ENCODE data around the gene GLIS1.
A peak's percentile ranks its signal among the peaks of the same experiment; 100 is the strongest.
"Not testable (repeated sequence)": the region's sequence is repeated elsewhere in the genome, so short reads cannot be mapped to it uniquely, and the experiment has no call there.

The GLIS1 gene

DNA sequence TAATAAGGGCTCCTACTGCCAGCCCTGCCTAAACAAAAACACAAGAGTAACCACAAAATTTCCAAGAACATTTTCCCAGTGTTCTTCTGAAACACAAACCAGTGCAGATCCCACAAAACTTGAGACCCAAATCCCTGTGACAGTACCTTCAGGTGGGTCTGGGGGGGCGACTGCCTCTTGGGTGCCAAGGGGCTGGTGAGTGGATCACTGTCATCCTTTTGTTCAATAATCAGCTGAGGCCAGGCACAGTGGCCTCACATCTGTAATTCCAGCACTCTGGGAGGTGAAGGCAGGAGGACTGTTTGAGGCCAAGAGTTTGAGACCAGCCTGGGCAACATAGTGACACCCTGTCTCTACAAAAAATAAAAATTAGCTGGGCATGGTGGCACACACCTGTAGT is 87.6 kb downstream of the GLIS1 start:
- no peak for DNase-seq

DNA sequence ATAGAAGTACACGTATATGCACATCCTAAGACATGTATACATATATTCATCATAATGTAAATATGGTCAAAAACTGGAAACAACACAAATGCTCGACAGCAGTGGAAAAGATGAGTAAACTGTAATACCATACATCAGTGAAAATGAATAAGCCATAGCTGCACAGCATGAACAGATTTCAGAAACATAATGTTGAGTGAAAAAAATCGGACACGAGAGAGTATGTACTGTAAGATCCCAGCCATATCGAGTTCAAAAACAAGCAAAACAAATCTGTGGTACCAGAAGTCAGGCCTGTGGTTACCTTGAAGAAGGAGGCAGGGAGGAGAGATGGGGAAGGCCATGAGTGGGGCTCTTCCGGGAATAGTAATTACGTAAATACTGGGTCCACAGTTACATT is 90.4 kb downstream of the GLIS1 start:
- no peak for DNase-seq

DNA sequence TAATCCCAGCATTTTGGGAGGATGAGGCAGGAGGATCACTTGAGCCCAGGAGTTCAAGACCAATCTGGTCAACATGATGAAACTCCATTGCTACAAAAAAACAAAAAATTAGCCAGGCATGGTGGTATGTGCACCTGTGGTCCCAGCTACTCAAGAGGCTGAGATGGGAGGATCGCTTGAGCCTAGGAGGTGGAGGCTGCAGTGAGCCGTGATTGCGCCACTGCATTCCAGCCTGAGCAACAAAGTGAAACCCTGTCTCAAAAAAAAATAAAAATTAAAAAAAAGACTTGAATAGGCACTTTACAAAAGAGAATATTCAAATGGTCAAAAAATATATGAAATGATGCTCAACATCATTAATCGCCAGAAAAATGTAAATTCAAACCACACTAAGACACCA is 91.0 kb downstream of the GLIS1 start:
- not testable (repeated sequence) for DNase-seq

DNA sequence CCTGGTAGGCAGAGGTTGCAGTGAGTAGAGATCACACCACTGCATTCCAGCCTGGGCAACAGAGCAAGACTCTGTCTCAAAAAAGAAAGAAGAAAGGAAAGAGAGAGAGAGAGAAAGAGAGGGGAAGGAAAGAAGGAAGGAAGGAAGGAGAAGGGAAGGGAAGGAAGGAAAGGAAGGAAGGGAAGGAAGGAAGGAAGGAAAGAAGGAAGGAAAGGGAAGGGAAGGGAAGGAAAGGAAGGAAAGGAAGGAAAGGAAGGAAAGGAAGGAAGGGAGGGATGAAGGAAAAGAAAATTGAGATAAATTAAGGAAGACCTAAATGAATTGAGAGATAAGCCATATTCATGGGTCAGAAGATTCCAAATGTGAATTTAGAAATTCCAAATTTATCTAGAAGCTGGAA is 92.2 kb downstream of the GLIS1 start:
- DNase-seq: no peak

DNA sequence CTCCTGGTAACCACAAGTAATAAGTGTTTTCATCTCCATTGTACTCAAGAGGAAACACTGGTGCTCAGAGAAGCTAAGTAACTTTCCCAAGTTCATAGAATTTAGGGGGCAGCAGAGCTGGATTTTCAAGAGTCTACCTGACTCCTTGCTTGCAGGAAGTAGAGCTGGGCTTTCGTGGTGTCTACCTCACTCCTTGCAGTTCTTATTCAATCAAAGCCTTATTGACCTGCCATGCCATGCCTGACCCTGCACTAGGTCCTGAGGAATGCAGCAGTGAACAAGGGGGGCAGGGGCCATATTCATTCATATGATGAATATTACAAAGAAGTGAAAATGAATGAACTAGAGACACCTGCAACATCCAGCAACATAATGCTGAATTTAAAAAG is 93.3 kb downstream of the GLIS1 start:
- no peak for DNase-seq

DNA sequence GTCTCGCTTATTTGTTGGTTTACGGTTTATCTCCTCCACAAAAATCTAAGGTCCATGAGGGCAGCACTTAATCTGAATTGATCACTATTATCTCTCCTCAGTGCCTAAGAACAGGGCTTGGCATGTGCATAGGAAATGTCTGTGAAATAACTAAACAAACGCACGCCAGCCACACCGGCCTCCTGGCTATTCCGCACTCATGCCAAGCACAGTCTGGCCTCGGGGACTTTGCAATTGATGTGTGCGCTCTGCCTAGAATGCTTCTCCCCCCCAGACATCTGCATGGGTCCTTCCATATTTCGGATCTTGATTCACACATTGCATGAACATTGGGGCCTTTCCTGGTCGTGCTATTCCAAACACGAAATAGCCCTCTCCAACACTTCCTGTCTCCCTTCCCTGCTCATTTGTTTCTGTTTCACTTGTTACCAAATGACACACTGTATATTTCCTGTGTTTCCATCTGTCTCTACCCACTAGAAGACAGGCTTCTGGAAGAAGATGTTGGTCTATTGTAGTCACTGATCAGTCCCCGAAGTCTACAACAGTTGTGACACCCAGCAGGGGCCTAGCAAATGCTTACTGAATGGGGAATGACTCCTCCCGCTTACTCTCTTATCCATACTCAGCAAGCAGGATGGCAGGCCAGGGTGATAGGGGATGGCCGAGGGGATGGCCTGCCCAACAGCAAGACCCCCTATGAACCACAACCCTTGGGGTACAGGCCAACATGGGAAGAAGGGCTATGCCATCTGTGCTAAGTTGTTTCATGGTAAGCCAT is 93.9 kb downstream of the GLIS1 start:
- no peak for DNase-seq

DNA sequence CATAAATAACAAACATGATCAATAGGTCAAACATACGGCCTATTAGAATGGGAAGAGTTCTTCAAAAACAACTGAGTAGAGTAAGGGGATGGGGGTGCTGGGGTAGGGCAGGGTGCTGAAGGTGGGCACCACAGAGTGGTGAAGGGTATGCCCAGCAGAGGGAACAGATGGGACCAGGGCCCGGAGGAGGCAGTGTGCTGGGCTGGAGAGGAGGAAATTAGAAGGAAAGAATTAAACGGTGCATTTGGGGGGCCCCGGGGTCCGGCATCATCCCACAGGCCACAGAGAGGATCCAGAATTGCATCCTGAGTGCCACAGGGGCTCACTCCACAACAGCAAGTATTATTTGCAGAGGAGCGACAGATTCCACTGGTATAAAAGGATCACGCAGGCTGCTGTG is 94.5 kb downstream of the GLIS1 start:
- DNase-seq: no peak

DNA sequence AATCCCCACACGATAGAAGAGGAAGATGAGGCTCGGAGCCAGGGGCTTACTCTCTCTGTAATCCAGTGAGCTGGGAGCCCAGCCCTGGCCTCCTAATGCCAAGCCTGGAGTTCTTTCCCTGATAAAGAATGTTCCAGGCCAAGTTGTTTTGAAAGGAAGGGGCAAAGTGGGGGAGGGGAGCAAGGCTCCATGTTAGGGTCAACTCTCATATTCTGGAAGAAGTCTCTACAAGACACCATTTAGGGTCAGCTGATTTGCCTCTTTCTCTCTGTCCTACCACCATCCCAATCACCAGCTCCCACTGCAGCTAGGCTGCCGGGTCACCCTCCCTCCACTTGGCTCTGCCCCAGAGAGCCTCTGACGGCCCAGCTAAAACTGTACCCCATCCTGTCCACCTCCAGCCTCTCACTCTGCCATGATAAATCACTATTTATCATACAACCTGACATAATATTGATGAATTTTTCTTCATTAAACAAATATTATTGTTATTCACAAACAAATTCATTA is 95.0 kb downstream of the GLIS1 start:
- DNase-seq: no peak

DNA sequence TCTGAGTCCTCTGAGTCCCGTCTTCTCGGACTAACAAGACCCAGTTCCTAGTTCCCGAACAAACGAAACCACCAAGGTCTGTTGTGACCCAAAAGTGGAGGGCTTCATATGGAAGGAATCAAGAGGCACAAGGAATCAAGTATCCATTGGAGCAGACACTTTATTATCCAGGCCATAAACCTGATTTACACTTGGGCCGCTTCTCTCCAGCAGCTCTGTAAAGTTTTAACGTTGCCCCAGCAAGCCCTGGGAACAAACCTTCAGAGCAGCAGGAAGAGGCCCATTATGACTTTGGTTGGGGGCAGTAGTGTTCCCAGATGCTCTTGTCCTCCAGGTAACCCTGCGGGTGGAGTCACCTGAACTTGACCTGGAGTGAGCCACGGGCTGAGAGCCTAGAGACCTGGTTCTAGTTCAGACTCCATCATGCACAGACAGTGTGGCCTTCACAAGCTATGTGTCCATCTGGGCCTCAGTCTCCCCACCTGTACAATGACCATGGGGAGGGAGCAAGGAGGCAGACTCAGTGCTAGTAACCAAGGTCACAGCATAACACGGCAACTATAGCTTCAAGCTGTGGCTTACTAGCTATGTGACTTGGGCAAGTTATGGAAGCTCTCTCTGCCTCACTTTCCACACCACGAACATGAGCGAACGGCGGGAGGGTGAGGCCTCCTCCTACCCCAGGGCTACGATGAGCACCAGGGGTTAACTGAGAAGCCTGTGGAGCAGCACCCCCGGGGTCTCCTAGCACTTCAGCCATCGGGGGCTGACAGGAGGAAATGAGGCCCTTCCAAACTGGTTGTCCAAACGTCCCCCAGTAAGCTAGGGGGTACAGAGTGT is 95.7 kb downstream of the GLIS1 start:
- DNase-seq: no peak

DNA sequence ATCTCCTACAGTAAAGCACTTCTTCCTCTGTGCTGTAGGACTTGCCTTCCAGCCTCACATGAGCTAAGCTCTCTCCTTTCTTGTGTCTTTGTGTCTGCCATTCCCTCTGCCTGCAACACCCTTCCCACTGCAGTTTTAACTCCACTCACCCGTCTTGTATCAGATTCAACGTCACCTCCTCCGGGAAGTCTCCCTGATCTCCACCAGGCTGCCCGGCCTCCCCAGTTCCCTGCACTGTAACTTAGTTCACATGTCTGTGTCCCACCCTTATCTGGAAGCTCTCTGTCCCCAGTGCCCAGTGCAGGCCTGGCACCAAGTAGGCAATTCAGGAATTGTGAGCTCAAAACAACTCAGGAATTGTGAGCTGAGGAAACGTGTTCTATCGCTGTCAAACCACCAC is 96.4 kb downstream of the GLIS1 start:
- no peak for DNase-seq

DNA sequence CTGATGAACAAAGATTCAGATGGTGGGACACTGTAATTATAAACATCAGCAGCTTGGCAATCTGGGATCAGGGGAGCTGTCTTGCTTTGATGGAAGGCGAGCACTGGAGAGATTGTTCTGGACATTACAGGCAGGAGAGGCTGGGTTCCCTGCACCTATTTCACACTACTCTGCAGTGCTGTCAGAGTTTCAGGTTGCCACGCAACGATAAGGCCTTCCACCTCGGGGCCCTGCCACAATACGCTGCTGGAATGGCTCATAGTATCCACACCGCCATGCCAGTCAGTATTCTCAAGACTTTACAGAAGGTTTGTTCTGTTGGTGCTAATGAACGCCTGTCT is 96.8 kb downstream of the GLIS1 start:
- no peak for DNase-seq

DNA sequence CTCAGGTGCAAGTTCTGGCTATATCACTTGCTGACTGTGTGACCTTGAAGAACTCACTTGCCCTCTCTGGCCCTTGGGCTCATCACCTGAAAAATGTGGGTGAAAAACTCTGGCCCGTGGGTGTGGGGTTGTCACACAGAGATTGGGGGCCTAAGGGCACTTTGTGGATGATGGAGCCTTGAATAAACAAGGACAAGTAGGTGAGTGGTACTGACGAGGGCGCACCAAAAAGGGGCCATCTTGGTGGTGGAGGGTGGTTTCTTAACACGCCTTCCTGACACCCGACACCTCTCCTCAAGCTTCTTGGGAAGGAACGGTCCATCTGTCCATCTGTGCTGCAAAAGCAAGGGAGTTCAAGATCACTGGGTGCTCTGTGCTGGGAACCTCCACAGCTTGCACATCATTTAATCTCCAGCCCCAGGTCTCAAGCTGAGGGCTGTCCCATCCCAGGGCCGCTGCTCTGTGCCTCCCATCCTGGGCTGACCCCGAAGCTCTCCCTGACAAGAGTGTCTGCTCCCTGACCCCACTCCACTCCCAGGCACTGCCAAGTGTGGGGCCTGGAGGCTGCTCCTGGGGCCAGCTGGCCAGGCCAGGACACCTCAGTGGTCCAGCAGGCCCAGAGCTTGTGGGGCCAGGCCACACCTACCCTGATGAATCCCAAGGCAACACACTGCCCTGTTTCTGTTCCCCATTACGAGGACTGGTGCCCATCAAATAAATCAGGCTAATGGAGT is 97.3 kb downstream of the GLIS1 start:
- no peak for DNase-seq

DNA sequence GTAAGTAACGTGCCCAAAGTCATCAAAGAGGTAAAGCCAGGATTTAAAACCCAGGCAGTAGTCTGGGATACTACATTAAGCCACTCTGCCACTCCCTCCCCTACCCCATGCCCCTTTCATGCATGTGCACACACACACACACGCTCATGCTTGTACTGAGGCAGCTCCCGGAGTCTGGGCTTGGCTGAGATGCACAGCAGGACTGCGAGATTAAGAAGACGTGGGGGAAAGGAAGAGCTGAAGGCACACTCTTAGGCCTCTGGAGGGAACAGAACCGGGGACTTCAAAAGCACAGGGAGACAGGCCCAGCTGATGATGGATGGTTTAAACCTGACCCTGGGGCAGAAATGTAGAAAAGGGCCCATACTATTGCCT is 98.3 kb downstream of the GLIS1 start:
- DNase-seq: no peak

DNA sequence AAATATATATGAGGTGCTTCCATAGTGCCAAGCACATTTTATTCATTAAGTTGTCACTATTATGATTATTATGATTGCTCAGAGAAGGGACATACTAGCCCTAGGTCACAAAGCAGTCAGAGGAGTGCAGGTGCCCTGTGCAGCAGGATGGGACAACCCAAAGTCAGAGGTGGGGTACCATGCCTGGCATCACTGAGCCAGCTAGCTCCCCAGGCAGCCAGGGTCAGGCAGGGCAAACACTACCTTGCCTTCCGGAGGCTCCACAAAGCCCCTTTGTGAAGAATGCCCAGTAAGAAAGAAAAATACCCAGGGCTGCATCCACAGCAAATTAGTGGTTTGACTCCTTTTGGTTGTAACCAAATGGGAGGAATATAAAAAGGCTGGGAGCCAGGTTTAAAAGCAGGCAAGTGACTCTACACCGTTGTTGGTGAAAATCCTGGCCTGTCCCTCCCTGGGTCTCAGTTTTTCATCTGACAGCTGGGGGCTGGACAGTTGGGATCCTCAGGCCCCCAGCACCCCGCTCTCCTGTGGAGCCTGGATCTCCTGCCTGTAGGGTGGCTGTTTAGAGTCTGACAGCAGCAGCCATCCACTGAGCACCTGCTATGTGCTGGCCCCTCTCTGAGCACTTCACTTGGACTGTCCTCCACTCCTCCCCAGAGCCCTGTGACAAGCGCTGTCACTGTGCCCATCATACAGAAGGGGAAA is 98.8 kb downstream of the GLIS1 start:
- DNase-seq: no peak

DNA sequence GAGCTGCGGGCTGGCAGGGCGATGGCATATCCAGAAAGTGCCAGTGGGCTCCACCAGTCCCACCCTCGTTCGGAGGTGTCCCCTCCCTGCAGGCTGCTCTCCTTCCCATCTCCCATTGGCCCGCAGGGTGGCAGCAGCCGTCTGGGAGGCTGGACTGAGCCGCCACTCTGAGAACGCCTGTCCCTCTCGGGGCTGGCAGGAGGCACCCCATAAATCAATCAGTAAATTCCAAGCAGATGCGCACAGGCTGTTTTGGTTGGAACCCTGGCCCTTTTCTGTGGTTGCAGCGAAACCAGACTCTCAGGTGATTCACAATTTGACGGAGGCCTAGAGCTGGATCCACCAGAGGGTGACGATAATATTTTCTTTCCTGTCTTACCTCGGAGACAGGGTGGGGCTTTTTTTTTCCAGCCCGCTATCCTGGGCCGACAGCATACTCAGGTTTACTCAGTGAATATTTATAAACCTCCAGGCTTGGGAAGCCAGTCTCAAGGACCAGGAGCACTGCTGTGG is 99.7 kb downstream of the GLIS1 start:
- DNase-seq: no peak

DNA sequence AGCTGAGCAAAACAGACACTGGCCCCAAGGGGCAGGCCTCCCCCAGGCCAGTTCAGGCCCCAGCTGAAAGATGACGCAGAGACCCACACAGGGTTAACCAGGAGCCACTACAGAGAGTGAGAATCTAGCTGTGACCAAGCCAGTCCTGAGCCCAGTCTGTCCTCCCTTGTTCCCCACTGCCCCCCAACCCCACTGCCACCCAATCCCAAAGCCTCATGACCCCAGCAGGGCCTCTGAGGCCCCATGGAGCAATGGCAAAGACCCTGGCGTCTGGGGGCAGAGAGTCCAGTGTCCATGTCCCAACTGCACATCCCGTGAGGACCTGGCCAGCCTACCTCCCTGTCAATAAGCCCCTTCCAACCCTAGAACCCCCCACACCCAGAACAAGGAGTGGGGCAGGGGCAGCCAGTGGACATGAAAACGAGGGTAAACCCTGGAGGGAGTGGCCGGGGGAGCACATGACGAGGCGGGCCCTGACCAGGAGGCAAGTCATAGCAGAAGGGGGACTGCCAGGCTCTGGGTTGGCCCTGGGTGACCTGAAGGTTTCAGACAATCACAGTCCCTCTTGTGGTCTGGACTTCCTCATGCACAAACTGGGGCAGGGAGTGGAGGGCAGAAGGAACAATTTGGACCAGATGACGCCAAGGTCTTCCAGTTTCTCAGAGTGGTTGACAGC is 100.5 kb downstream of the GLIS1 start:
- no peak for DNase-seq

DNA sequence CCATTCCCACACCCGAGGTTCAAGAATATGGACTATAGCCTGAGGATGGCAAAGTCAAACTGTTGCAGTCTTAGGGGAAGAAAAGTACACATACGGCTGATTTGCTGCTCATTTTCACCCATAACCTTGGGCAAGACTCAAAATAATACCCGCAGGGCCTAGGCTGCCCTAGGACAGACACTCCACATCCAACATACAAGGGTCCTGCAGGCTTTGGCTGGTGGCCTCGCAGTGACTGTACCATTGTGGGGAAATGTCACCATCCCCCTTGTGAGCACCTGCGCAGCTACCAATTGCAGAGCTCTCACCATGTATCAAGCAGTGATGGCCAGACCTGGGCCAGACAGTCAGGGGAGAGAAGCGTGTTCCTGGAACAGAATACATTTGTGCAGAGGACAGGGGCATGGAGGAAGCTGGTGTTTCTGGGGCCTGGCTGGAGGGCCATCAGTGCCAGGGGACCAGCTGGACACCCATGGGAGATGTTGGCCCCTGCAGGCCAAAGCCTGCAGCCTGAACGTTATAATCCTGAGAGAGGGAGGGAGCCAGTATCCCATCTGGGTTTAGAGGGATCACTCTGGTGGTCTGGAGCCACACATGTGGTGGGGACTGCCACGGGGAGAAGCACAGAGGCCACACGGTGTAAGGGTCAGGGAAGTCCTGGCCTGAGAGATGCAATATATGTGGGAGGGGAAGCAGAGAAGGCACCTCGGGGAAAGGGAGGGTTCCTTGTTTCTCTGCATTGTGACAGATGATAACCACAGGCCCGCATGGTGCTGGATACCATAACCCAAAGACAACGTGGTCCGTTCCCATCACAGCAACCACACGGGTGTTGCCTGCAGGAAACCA is 101.2 kb downstream of the GLIS1 start:
- DNase-seq: no peak

DNA sequence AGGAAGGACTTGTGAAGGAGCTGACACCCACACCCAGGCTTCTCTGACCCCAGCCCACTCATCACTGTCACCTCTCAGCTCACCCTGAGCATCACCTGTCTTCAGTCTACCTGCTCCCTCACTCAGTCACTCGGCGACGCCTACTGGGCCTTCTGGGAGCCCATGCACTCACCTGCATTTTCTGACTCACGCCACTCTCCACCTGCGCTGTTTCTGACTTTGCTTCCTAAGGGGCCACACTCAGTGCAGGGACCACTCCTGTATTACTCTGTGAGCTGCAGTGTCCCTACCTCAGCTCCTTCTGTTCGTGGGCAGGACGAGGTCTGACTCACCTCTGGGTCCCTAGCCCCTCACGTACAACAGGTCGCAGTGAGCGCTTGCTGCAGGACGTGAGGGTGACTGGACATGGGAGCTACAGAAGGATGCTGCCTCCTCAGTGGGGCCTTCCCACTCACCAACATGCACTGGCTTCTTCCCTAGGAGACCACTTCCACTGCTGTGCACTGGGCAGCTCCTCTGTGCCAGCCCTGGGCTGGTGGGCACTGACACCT is 102.3 kb downstream of the GLIS1 start:
- DNase-seq: no peak

DNA sequence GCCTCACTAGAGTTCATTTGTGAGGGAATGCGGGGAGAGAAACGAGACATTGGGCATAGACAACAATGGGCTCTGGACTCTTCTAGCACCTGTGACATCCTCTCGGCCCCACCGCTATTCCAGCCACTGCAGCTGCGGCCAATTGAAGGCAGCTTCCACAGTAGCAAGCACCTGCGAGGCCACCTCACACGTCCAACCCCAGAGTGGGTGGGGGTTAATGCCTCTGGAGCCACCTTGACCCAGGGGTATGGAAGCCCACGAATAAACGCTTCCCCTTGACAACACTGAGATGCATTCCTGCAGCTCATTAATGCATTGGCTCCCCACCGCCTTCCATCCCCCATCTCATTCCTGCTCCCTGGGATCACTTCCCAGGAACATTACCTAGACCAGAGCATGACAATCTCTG is 104.4 kb downstream of the GLIS1 start:
- DNase-seq: peak; percentile 26

DNA sequence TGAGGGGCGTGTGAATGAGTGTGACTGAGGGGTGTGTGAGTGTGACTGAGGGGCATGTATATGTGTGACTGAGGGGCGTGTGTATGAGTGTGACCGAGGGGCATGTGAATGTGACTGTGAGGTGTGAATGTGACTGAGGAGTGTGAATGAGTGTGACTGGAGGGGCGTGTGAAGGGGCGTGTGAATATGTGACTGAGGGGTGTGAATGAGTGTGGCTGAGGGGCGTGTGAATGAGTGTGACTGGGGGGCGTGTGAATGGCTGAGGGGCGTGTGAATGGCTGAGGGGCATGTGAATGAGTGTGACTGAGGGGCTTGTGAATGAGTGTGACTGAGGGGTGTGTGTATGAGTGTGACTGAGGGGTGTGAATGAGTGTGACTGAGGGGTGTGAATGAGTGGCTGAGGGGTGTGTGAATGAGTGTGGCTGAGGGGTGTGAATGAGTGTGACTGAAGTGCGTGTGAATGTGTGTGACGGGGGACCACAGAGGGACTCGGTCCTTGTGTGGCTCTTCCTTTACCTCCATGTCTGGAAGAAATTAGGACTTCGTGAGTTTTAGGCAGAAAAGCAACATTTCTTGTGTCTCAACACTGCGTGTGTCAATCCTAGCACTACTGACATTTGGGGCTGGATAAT is 105.8 kb downstream of the GLIS1 start:
- DNase-seq: no peak

Data from activated CD8-positive, alpha-beta memory T cell treated with anti-CD3 and anti-CD28 coated beads for 24 hours (primary cell).